Measurements from ENCODE around the gene BTBD9. TPM values are rescaled to one million over a fixed set of nuclear protein-coding genes. Genes with fewer than 3 reads are reported as not detected.
A peak's percentile ranks its signal among the peaks of the same experiment; 100 is the strongest.

Gene BTBD9
- total and polyA plus RNA-seq, 9 of the 15 experiments (the other 6 are each of a cell fraction or from before 2014, with no cell fraction given) = 0.08 to 1.6 (median 0.58) TPM

DNA sequence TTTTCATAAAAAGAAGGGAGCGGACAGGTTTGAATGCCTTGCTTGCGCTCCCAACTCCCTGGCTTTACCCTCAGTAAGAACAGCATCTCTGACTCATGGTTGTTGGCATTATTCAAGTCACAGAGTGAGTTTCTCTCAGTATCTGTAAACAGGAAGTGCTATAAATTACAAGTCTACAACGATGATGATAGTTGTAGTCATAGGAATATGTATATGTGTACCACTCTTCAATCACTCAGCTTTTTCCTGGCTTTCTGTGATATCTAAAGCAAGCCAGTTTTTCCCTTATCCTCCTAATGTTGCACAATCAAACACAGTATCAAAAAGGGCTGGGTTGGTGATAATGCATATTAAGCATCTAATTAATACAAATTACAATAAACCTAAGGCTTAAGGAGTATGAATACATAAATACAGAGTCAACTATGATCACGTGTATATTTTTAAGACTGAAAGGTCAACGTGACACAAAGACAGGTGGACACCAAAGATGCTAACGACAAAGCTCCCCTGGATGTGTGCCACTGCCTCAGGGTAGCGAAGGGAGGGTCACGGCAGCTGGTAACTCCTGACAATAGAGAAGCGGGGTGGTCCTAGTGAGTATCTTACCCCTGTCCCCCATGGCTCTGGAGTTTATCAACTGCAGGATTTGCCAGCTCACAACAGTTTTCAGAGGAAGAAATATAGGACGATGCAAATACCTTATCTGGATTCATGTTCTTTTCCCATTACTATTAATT lies 202.8 kb downstream of the BTBD9 start:
- CTCF ChIA-PET (ENCODE audit: low intra/inter-chr PET ratio) = interaction anchor here (0.6 kb wide), 1 partner anchor 96 kb away, joined by 3 read pairs; no protein-coding TSS in a partner anchor
- in situ Hi-C loops (cut with MboI) = no loop called here
- TF ChIP-seq ERF (CRISPR knock-in tag; IDR thresholded peaks at IDR 0.05) (no peak), FIP1L1 (IDR thresholded peaks at IDR 0.05; ENCODE audit: low read depth, low read length, poor library complexity, severe bottlenecking) (no peak), SIRT6 (IDR thresholded peaks at IDR 0.05; ENCODE audit: low read depth, low read length) (no peak), SPI1 (IDR thresholded peaks at IDR 0.05; ENCODE audit: borderline replicate concordance, low read depth, low read length) (no peak), GABPA (tag; conservative IDR thresholded peaks at IDR 0.05; ENCODE audit: low read depth) (0 out of 2 replicates have a peak, but pooled peaks have one; percentile 23), ZNF146 (CRISPR knock-in tag; IDR thresholded peaks at IDR 0.05; ENCODE audit: unreplicated experiment) (no peak), MAFG (tag; conservative IDR thresholded peaks at IDR 0.05) (no peak), E2F3 (CRISPR knock-in tag; IDR thresholded peaks at IDR 0.05) (no peak), ZNF696 (CRISPR knock-in tag; conservative IDR thresholded peaks at IDR 0.05) (no peak), JUN (IDR thresholded peaks at IDR 0.05; ENCODE audit: borderline replicate concordance, low read depth, low read length) (no peak), JUN (CRISPR knock-in tag; IDR thresholded peaks at IDR 0.05; ENCODE audit: borderline replicate concordance) (no peak), CEBPB (tag; IDR thresholded peaks at IDR 0.05) (peak; percentile 53), ZNF436 (CRISPR knock-in tag; IDR thresholded peaks at IDR 0.05) (no peak), MYNN (IDR thresholded peaks at IDR 0.05) (no peak), MYNN (CRISPR knock-in tag; IDR thresholded peaks at IDR 0.05) (no peak)
- TF ChIP-seq, protein P1, sequence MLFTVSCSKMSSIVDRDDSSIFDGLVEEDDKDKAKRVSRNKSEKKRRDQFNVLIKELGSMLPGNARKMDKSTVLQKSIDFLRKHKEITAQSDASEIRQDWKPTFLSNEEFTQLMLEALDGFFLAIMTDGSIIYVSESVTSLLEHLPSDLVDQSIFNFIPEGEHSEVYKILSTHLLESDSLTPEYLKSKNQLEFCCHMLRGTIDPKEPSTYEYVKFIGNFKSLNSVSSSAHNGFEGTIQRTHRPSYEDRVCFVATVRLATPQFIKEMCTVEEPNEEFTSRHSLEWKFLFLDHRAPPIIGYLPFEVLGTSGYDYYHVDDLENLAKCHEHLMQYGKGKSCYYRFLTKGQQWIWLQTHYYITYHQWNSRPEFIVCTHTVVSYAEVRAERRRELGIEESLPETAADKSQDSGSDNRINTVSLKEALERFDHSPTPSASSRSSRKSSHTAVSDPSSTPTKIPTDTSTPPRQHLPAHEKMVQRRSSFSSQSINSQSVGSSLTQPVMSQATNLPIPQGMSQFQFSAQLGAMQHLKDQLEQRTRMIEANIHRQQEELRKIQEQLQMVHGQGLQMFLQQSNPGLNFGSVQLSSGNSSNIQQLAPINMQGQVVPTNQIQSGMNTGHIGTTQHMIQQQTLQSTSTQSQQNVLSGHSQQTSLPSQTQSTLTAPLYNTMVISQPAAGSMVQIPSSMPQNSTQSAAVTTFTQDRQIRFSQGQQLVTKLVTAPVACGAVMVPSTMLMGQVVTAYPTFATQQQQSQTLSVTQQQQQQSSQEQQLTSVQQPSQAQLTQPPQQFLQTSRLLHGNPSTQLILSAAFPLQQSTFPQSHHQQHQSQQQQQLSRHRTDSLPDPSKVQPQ (CRISPR knock-in tag; IDR thresholded peaks at IDR 0.05; ENCODE audit: borderline replicate concordance) = no peak
- TF ChIP-seq, protein P2, sequence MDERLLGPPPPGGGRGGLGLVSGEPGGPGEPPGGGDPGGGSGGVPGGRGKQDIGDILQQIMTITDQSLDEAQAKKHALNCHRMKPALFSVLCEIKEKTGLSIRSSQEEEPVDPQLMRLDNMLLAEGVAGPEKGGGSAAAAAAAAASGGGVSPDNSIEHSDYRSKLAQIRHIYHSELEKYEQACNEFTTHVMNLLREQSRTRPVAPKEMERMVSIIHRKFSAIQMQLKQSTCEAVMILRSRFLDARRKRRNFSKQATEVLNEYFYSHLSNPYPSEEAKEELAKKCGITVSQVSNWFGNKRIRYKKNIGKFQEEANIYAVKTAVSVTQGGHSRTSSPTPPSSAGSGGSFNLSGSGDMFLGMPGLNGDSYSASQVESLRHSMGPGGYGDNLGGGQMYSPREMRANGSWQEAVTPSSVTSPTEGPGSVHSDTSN (CRISPR knock-in tag; IDR thresholded peaks at IDR 0.05; ENCODE audit: low read depth) = no peak
- TF ChIP-seq, protein P2 (tag; conservative IDR thresholded peaks at IDR 0.05; ENCODE audit: low read depth) = 0 out of 2 replicates have a peak, but pooled peaks have one; percentile 15

More for the DNA sequence above, 202.8 kb downstream of the BTBD9 start:
- Histone ChIP-seq H3K4me2 (ENCODE audit: insufficient read depth, low read length) (no peak overlapping the region), H3K27me3 (ENCODE audit: control insufficient read depth in 2 of 2, insufficient read depth in 2 of 2, low read length in 2 of 2) (peaks cover 9 to 10% of the 10 kb centered on the region in 2 experiments; a peak in 4 of 5 replicates), H3K9me1 (ENCODE audit: control insufficient read depth, insufficient read depth, low read length) (no peaks in the 10 kb centered on the region), H4K20me1 (replicated peaks; ENCODE audit: control insufficient read depth, insufficient read depth, low read length) (no peaks in the 10 kb centered on the region), H3K9ac (ENCODE audit: insufficient read depth in 1 of 2, low read depth in 2 of 2, low read length in 2 of 2) (no peak overlapping the region), H3K4me1 (replicated peaks in 1 of 2; ENCODE audit: control insufficient read depth in 2 of 2, insufficient read depth in 2 of 2, low read length in 2 of 2) (no peaks in the 10 kb centered on the region), H3K79me2 (ENCODE audit: control insufficient read depth, insufficient read depth, low read length) (no peaks in the 10 kb centered on the region), H3K9me3 (replicated peaks; ENCODE audit: control insufficient read depth, insufficient read depth, low read depth, low read length) (no peaks in the 10 kb centered on the region), H2AFZ (ENCODE audit: low read depth, low read length) (no peak overlapping the region), H3K36me3 (ENCODE audit: control insufficient read depth, insufficient read depth, low read length) (no peaks in the 10 kb centered on the region), H3K27ac (ENCODE audit: extremely low read depth, low read depth, low read length) (no peak overlapping the region), H3K4me3 (no peak overlapping the region)
- intact Hi-C loops (cut with micrococcal nuclease) = loop anchor here (10.0 kb wide), 1 partner anchor 1038 kb away; no protein-coding TSS in a partner anchor
- BruUV-seq (replicated peaks) = no TSS peak
- WGBS (ENCODE audit: insufficient coverage, low coverage, missing lambda C conversion rate) = 1% methylated on average over 10 of the region's 10 CpGs
- DNase-seq (ENCODE audit: extremely low read depth in 1 of 4, low spot score in 3 of 4) (no peak), FAIRE-seq (no peak), ATAC-seq (no peak)
- POLR2A ChIA-PET = no interaction called here
